NCI-H510A treated with DMSO at 0.1 percent for 48 hours (cell line): Measurements from ENCODE around the gene LPP.
"Not testable (repeated sequence)": the region's sequence is repeated elsewhere in the genome, so short reads cannot be mapped to it uniquely, and the experiment has no call there.

Experiments
- DNase-seq: peaks from one replicate; lab custom pipeline; 2025; lab: John Stamatoyannopoulos, UW

The LPP gene

DNA sequence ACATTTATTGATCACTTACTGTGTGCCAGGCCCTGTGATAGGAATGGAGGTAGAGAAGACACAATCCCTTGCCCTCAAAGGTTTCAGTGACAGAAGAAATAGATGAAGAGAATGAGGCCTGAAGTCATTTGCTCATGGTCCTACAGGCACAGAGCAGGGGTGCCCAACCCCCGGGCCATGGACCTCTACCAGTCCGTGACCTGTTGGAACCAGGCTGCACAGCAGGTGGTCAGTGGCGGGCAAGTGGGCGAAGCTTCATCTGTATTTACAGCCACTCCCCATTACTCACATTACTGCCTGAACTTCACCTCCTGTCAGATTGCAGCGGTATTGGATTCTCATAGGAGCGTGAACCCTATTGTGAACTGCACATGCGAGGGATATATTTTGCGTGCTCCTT lies 480.3 kb downstream of the LPP start:
- no peak for DNase-seq

DNA sequence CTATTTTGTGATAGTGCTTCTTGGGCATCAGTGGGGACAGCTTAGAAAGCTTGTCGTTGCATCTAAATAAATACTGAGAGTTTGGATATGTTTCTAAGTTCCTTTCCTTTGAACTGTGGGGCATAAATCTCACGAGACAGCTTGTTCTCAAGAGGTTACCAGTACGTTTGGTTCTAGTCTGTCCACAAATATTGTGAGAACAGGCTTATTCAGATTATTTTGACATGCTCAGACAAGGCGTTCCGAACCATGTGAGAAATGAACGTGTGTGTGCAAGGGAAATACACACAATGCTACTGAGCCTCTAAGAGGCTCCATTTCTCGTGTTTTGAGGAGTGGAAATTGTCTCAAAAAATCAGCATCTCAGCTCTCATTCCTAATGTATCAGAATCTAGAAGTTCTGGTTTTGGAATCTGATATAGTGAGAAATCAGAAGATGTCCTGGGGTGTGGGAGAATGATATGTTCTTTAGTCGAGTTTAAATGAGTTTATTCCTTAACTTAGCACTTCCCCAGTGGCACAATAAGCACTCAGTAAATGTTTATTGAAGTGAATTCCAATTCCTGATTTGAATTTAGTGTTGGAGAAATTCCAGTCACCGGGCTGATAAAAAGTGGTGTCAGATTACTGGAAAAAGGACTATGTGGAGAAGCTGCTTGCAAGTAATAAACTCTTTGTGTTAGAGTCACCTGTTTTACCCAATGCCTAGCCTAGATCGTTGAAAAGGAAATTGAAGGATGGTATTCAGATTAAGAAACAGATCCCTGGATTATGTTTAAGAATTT lies 481.5 kb downstream of the LPP start:
- peak; percentile 7 for DNase-seq

DNA sequence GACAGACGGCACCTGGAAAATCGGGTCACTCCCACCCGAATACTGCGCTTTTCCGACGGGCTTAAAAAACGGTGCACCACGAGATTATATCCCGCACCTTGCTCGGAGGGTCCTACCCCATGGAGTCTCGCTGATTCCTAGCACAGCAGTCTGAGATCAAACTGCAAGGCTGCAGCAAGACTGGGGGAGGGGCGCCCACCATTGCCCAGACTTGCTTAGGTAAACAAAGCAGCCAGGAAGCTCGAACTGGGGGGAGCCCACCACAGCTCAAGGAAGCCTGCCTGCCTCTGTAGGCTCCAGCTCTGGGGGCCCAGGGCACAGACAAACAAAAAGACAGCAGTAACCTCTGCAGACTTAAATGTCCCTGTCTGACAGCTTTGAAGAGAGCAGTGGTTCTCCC lies 482.3 kb downstream of the LPP start:
- not testable (repeated sequence) for DNase-seq

DNA sequence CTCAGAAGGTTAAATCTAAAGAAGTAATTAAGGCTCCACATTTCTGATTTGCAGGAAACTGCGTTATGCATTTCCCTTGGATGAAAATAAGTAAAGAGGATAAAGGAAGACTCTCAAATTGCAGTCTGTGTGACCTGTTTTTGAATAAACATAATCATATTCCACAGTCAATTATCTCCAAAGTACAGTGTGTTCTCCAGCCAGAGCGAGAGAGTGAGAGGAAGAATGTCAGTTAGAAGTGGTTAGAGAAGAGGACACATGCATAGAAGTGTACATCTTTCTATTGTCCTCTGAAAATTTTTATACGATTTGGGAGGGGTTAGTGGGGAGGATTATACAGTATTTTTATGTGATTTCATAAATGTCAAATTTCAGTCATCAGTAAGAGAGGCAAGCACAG lies 487.1 kb downstream of the LPP start:
- DNase-seq: no peak

DNA sequence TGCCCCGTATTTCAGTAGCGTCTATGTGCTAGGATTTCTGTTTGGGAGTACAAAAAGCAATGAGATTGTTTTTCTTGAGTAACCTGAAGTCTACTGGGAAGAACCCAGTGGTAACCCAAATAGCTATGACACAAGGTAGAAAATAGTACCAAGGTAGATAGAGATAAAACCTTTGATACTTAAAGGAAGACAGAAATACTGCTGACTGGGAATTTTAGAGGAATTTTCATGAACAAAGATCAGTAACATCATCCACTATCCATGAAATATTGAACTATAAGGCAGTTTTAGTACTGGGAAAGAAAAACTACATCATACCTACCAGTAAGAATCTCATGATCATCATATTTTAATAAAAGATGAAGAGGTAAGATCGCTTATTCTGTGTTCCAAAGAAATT lies 489.8 kb downstream of the LPP start:
- DNase-seq: no peak

DNA sequence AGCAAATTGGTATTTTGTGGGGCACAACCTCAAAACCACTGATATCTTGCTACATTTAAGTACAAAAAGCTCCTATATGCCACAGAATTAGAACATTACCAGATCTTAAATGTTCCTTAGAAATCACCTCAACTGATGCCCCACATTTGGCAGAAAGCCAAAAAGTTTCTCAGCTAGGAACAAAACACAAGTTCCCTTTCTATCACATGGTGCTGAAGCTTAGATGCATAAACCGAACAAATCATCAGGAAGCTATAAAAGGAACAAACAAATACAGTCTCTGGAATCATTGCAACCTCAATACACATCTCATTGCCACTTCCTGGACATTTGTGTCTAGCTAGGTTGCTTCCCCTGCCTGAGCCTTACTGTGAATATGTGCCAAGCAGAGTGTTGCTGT lies 492.6 kb downstream of the LPP start:
- no peak for DNase-seq

DNA sequence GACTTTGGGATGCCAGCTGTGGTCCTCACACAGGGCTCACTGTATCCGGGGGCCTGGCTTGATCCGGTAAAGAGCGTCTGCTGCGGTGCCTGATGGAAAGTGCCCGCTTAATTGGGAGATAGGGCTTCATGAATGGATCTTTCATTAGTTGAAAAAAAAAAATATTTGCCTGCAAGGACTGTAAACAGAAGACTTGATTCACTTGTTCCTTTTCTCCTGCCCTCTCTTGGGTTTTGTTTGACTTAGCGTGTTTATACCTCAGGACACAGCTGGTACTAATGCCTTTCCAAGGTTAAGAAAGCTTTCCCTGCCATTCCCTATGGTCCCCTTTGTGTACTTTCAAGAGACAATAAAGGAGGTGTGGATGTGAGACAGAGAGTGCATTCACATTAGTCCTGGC lies 493.3 kb downstream of the LPP start:
- DNase-seq: no peak

DNA sequence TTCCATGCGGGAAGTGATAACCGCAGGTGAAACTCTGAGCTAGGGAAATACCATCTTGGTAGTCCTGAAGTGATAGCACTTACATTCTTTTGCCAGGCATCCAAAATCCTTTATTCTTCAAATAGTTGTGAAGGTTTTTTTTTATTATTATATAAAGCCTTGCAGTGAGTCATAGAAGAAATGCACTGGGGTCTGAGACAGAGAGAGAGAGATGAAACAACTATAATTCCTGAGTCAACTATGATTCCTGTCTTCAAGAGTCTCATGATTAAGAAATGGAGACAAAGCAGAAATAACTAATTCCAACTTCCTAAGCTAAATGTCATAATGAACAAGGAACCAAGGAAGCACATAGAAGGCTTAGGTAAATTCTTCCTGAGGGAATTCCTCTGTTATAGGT lies 495.6 kb downstream of the LPP start:
- no peak for DNase-seq

DNA sequence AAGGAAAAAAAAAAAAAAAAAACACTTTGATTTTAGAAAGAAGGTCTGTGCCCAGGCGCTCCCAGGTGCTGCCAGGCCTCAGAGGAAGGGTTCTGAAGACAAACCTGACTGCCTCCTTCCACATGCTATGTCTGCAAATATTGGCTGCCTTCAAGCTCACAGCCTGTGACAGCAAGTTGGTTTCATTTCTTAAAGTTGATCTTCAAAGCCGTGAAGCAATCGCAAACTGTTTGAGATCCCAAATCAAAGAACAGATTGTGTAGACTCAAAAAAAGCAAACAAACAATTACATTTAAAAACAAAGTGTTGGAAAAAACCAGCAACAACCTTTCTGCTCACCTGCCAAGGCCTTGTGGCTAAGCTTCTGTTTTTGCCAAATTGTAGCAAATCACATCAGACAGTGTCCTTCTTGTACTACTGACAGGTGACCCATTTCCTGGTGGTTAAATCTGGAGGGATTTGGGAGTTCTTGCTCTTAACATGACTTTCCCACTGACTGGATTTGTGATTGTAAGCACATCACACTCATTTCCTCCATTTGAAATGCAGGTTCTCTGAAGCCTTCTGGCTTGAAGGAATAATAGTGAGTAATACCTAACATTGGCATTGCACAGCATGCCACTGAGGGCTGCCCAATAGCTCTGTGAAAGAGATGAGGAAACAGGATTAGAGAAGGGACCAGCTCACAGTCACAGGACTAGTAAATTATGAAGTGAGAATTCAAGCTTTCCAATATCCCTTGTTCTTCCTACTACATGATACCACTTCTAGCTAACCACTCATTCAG lies 502.4 kb downstream of the LPP start:
- DNase-seq: no peak

DNA sequence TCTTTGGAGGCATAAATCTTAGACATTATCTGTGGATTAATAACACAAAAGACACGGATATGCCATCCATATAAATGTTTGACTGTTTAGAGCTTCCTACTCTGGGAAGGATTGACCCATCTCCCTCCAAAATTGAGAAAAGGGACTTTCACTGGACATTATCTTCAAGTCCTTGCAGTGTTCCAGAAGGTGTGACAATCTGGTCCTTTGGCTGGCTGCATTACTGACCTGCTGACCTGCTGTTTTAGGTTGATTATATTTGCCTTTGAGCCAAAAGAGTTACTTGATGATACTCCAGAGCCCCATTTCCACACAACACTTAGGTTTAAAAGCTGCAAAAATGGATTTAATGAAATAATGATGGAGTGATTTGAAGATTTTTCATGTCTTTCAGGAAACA lies 504.6 kb downstream of the LPP start:
- DNase-seq: no peak

DNA sequence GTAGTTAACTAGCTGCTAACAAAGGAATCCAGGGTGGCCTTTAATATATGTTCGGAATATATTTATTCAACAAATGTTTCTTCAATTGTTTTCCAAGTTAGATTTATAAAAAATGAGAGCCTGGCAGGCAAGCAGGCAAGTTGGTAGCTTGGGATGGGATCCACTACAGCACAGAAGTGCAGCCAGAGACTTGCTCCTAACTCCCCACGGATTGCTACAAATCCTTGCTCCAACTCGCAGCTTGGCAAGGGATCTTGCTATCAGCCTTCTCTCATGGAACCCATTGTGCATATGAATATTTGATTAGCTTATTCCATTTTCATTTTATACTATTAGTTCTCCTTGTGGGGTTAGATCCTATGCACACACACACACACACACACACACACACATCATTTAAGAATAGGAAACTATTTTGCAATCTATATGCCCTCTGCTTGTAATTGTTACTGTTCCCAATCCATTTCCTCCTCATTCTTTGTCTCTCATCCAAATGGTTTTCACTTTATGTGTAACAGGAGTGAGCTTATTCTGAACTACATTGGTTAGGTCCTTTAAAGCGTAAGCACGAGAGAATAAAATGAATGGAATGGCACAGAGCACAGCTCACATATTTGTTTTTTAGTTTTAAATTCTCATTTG lies 505.6 kb downstream of the LPP start:
- DNase-seq: no peak

DNA sequence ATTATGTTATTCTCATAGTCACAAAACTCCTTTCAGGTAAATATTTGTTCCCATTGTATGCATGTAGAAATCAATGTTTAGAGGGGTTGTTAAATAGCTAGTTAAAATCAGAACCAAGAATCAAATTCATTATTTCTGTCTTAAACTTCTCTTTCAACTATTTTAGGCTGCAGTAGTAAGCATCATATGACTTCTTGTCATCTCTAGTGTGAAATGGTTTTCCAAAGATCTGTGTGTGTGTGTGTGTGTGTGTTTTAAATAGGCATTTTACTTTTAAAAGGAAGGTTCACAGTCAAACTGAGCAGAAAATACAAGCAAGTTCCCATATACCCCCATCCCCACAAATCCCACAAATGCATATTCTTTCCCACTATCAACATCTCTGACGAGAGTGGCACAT lies 506.5 kb downstream of the LPP start:
- DNase-seq: no peak

DNA sequence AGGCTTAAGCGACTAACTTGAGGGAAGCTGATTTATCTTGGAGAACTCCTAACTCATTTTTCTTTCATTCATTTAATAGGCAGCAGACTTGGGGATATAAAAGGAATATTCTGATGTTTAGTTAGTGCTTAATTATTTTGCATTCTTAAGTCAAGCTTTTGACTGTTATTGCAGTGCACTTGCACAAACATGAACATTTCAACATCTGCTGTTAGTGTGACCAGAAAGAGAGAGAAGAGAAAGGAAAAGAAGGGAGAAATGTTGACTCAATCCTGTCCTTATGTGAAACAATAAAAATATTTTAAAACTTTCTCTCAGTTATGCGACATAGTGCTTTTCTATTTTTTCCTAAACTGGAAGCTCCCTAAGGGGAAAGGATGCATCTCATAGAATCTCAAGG lies 507.8 kb downstream of the LPP start:
- no peak for DNase-seq

DNA sequence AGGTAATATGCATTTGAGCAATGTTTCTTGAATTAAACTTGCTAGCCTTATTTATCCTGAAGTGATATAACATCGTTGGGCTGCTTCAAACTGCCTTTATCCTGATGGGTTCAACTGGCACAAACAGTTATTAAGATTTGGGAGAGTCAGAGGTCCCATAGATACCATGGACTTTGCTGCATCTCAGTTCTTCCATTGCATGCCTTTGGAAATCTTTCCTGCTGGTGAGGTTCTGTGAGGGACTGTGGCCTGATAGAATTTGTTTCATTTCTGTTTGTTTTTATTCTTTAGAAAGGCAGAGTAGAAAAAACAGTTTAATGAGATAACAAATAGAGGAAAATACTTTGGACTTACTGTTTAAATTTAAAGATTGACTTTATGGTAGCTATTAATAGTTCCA lies 508.3 kb downstream of the LPP start:
- DNase-seq: no peak

DNA sequence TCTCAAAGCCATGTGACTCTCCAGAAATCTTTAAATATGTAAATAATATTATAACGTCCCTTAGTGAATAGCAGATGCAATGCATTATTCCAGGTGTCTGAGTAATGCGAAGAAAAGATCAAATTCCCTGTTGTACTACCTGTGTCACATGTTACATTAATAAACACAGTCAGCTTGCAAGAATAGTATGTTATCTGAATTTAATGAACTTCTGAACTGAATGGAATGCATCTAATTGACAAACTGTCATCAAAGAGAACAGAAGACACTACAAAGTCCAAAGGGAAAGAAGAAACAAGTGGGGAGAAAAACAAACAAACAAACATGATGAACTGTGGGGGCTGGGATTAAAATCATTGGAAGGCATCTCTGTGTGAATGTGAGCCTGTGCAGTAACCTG lies 508.8 kb downstream of the LPP start:
- no peak for DNase-seq

DNA sequence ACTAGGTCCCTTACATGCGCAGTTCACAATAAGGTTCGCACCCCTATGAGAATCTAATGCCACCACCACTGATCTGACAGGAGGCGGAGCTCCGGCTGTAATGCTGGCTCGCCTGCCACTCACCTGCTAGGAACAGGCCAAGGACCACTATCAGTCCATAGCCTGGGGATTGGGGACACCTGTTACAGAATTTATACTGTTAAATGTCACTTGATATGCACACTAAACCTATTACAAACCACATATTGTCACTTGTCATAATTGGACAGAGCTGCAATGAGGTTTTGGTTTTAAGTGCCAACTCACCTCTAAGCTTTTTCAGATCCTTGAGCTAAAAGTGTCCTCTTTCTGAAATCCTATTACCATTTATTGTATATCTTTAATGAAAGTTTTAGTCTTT lies 509.9 kb downstream of the LPP start:
- DNase-seq: no peak

DNA sequence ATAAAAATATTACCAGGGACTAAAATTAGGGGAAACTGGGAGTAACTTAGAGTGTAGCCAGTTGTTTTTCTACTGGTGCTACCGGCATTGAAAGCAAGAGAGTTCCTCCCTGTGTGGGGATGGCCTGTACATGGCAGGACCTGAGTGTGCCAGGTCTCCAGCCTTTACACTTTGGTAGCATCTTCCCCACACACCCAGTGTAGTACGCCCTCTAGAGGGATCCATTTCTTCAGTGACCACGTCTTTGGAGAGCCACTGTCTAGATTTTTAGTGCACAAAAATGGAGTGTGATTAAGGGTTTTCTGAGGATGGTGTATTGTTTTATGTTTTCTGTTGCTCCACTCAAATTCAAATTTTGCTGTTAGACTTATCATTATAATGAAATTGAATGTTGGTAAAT lies 510.8 kb downstream of the LPP start:
- no peak for DNase-seq

DNA sequence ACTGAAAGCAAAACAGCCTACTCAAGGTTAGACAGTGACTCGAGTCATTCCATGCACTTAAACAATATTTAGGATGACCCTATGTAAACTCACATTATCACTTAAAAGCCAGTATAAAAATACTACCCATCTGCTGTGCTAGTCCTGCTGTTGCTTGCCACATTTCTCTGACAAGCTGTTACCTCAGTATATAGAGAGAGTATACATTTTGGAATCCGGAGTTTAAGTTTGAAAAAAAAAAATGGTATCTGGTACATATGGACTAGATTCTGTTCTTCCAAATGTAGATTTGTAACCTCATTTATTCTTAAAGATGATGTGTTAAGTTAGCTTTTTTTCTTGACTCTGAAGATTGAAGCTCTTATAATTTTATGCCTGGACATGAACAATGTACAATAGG lies 514.0 kb downstream of the LPP start:
- DNase-seq: no peak

DNA sequence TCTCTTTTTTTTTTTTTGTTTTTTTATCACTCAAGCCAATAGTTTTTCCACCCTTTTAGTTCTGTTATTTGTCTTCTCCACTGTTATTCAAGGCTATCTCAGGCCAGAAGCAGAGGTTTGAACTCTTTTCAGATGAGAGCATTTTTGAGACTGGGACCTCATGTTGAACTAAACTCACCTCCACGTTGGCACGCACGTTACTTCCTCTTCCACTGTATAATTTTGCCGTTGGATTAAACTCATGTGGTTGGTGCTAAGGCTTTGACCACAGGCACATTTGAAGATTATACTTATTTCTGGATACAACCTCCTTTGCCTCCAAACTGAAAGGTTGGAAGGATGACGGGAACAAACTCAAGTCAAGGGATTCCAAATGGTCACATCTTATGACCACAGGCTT lies 516.5 kb downstream of the LPP start:
- no peak for DNase-seq

DNA sequence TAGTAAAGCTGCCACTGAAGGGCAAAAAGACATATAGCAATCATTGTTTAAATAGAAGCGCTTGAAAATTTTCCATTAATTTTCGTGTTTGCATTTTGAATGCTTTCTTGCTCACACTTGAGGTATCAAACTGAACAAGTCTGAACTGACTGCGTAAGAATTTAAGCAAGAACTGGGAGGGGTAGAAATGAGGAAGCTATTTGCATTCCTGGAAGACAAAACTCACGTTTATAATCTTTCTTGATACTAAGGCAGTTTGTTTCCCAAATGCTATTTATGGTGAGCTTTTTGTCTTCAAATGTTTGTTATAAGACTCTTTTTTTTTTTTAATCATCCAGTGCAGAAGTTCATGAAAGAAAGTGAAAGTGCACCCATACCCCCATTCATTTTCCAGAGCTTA lies 518.0 kb downstream of the LPP start:
- no peak for DNase-seq

DNA sequence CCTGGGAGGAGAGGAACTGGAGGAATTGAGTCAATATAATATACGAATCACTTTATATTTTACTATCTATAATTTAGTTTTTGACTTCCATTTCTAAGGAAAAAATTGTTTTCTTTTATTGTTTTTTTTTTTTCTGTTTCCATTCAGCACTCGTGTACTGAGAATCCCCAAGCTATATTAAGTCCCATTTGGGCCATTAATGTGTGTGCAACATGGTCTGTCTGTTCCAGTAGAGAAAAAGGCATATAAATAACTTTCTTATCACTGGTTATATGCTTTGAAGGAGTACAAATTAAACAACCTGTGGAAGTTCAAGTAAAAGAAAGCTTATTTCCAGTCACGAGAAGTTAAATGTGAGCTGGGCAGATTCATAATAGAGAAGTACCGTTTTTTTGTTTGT lies 518.9 kb downstream of the LPP start:
- DNase-seq: no peak

DNA sequence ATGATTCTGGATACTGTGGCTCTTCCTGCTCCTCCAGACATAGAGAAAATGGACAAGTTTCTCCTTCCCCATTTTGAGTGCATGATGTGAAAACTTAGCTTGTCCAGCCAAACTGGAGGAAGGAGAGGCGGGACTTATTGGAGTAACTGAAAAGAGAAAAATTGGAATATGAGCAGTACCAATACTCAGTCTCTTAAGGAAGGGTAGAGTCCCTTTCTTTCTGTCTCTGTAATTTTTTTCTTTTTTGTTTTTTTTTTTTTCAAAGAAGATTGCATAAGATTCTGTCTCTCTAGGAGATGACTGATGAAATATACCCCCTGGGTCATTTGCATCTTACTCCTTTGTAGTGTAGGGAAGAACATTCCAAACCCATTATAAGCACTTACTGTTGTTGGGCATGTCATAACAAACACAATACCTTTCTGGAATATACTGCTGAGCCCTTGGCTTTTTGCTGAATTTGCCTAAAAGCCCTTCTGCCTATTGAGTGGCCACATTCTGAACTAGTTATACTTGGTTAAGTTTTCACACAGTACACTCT lies 519.8 kb downstream of the LPP start:
- DNase-seq: no peak

DNA sequence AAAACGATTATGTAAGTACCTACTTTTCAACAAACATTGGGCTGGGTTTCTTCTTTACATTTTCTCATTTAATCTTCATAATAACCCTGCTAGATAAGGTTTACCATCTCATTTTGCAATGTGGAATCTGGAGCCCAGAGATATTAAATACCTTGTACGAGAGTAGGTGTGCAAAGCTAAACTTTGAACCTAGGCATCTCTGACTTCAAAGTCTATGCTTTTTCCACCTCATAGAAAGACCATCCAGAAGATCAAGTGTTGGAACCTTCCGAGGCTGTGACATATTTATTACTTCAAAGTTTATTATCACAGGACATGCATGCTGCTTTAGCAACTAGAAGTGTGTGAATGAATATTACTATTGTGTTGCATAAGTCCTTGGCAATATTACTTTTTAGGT lies 520.6 kb downstream of the LPP start:
- no peak for DNase-seq
